NCI-H748 treated with DMSO at 0.1 percent for 48 hours (cell line): ENCODE results near the gene GLO1.
"Not testable (repeated sequence)": the region's sequence is repeated elsewhere in the genome, so short reads cannot be mapped to it uniquely, and the experiment has no call there.

Experiments used
- DNase-seq: peaks from one replicate; lab custom pipeline; 2025; lab: John Stamatoyannopoulos, UW

Gene GLO1

DNA sequence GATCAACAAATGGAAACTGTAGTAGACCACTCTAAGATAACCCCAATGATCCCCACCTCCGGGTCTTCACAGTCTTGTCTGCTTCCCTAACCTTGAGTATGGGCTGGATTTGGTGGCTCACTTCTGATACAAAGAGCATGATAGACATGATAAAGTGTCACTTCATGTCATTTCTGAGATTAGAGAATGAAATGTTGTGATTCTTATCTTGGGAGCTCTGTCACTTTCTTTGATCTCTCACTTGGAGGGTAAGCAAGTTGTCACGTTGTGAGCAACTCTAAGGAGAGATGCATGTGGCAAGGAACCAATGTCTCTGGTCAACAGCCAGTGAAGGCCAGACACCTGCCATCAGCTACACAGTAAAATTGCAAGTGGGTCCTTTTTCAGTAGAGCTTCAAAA is 3.0 kb upstream of the GLO1 start:
- no peak for DNase-seq

DNA sequence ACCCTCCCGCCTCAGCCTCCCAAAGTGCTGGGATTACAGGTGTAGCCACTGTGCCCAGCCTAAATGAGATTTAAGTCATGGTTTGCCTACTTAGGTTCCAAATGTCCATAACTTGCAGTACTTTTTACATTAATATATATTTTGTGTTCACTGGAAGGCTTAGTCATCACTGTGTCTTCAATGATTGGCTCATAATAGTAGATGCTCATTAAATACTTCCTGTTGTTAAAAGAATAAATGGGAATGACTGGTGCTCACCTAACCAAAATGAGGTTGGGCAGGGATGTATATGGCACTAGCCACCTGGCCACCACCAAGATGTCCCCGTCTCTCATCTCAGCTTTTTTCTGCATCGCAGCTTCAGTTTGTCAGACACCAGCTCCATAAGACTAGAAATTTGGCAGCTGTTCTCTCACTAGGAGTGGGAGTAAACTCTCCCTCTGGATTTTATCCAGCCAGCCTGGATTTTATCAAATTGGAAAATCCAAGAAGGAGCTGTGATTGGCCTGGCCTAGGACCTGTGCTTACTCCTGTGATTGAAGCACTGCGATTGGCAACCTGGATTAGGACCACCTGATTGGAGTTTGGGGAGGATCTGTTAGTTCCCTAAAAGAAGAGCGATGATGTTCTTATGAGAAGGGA is 1.1 kb upstream of the GLO1 start:
- DNase-seq = no peak

DNA sequence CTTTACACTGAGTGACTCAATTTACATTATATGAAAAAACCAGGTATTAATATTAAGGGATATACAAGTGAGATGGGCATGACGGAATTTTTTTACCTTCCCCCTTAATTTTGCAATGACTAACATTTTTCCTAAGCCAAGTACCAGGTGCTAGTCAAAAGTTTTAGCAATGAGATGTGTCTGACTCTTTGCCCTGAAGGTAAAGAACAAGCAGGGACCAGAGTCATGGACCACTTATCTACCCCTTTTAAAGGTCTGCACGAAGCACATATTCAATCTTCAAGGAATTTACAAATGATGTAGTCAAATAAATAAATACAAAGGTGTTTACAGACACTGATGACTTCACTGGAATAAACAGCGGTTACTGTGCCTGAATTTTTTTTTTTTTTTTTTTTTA is 1.4 kb downstream of the GLO1 start:
- DNase-seq = no peak

DNA sequence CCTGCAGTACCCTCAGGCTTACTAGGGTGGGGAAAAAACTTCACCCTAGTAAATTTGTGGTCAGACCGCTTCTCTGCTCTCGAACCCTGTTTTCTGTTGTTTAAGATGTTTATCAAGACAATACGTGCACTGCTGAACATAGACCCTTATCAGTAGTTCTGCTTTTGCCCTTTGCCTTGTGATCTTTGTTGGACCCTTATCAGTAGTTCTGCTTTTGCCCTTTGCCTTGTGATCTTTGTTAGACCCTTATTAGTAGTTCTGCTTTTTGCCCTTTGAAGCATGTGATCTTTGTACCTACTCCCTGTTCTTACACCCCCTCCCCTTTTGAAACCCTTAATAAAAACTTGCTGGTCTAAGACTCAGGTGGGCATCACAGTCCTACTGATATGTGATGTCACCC is 3.2 kb downstream of the GLO1 start:
- not testable (repeated sequence) for DNase-seq

DNA sequence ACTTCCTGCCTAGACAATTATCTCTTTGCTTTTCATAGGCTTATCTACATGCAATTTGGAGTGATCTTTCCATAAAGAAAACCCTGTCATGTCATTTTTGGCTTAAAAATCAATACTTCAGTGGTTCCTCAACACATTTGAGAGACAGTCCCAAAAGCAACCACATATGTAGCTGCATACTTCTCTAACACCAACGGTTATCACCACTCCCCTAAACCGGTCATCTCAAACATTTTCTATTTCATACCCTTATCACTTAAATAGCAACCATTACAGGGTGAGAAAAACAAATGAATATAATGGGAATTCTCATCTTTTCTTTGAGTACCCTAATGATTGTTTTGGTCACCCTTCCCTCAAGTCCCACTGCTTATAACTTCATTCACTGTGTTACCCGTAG is 5.1 kb downstream of the GLO1 start:
- no peak for DNase-seq

DNA sequence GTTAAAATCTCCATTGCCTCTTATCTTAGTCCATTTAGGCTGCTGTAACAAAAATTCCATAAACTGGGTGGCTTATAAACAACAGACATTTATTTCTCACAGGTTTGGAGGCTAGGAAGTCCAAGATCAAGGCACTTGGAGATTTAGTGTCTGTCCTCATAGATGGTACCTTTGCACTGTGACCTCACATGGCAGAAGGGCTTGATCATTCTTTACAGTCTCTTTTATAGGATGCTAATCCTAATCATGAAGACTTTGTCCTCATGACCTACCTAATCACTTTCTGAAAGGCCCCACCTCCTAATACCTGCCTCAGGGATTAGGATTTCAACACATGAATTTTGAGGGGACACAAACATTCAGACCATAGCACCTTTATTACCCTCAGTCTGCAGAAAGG is 6.6 kb downstream of the GLO1 start:
- DNase-seq = no peak

DNA sequence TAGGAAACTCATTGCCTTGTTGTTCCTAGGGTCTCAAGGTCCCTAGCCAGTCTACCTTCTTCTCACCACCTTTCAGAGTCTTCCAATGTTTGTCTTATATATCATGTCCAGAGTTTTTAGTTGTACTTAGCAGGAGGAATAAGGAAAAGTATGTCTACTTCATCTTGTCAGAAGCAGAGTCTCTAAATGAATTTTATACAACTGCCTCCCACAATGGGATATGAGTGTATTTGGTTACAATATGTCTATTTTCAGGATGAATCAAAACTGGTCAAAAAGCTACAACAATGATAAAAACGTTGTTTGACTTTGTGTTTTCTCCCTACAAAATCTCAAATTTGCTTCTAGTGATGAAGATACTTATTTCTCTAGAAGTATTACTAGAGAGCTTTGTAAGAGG is 7.0 kb downstream of the GLO1 start:
- DNase-seq = no peak

DNA sequence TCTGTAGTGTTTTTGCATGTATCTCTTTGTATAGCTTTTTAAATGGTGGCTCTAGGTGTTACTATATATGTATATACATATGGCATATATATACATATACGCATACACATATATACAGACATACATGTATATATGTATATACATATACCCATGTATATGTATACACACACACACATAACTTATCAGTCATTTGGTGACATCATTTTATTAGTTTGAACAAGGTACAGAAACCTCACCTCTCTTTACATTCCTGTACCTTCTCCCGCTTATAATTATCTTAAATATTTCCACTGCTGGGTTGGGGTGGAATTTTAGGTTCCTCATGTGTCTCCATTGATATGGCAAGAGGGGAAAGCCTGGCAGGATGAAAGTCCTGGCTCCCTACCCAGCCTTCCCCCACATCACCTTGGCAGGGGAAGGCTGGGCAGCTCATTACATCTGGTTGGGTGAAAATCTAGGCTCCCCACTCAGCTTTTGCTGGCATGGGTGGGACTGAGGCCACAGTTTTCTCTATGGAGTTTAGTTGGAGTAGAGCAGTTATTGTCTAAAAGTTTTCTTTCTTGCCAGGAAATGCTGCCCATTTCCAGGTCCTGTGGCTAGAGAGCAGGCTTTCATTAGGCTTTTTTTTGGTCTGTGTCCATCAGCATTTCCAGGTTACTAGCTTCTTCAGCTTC is 7.6 kb downstream of the GLO1 start:
- DNase-seq = no peak

DNA sequence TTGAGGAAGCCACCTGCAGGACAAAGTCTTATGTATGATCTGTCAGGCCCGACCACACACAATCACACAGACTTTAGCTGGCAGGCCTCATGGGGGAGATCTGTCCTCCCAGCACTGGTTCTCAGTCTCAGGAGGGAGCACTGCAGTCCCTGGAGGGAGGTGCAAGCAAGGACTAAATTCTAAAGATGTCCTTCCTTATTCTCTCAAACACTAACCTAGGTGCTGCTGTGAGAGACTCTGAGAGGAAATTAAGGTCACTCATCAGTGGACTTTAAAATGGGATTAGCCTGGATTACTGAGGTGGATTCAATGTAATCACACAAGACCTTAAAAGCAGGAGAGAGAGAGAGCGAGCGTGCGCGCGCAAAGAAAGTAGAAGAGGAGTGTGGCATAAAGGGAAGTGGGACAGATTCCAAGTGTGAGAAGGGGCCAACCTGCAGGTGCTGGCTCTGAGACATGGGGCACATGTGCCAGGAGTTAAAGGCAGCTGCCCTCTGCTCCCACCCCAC is 14.3 kb downstream of the GLO1 start:
- DNase-seq = no peak

DNA sequence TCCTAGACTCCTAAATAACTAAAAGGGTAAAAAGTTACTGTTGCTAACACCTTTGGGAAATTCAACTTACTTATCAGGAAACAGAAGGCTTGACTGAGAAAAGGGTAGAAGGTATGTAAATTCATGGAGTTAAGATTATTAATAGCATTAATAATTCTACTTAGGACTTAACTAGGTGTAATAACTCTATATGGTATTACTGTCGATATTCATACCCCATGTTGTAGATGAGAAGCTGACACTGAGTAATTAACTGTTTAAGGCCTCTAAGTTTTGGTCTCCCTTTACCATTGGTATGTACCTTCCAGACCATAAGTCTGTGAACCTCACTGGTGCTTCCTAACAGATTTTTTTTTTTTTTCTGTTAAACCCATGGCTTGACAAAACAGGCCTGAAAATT is 15.4 kb downstream of the GLO1 start:
- no peak for DNase-seq

DNA sequence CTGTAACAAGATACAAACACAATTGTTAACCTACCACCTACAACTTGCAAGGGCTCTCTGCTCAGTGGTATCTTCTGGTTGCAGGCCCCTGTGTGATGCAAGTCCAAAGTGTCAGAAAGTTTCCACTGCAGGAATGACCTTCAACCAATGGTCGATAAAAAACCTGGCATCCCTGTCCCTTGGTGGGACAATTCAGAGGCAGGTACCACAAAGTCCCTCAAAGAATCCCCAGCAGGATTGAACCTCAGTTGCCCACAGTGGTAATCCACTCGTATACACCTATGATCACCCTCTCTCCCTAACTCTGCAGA is 15.9 kb downstream of the GLO1 start:
- no peak for DNase-seq

DNA sequence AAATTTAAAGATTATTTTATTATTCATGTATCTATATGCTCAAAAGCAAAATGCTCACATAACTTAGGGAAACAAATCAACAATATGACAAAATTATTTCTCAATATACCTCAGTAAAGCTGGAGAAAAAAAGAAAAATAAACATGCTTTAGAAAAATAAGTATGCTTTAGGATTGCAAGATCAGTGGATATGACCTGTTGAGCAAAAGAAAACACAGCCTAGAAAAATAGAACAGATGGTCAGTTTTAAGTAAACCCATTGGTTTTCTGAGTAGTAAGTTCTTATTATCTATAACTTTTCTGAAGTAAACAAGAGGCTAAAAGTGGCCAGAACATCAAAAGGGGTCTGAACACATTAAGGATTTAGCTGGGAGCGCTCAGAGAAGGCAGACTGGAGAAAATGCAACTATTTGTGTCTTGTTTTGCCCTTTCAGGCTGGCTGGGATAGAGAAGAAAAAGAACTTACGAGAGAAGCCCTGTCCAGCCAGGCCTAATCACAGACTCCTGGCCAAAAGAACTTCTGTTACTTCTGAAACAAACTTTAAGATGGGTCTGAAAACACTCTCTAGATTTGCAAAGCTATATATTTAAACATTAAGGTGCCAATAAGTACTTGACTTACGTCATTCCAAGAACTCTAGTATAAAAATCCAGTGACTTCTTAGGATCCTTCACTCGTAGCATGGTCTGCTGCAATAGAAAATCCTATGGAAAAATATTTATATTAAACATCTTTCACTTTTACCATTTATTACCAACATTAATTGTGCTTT is 16.5 kb downstream of the GLO1 start:
- DNase-seq = no peak

DNA sequence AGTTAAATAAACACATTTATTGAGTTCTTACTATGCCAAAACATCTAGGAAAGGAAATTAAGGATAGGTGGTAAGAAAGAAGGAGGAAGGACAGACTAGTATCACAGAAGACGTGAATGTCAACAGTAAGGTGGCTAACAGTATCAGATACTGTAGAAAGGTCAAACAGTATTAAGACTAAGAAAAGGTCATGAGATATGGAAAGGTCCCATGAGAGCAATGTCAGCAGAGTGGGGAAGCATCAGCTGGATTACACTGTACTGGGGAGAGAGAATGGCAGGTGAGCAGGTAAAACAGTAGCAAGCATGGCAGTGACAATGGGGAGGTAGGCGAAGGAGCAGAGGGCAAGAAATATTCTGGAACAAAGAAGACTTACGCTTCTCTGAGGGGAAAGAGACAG is 18.0 kb downstream of the GLO1 start:
- DNase-seq = no peak

DNA sequence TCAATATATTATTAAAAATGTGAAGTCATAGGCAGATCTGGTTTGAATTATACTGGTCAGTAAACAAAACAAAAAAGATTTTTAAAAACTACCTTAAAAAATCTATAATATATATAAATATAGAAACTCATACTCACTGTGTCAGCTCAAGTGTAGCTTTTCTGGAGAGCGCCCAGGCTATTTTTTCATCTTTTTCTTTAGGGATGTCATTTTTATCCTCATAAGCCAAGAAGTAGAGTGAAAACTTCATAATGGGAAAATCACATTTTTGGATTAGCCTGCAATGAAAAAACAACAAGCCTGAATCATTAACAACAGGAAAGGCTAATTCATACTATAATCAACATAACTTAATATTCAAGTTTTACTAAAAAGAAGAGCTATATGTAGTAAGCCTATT is 18.7 kb downstream of the GLO1 start:
- no peak for DNase-seq

DNA sequence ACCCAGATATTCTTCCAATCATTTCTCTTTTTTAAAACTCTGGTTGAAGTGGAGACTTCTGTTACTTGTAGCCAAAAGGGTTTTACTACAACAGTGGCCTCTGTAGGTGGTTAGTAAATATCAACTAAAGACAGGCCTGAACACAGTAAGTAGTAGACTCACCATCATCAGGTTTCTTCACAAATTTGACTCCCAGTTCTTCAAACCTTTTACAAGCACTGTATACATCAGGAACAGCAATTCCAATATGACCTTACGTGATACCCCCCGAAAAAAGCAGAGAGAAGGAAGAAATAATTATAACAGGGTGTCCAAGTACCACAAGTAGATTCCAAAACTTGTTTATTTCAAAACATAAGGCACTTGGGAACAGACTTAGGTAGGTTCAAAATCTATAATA is 21.1 kb downstream of the GLO1 start:
- DNase-seq = no peak

DNA sequence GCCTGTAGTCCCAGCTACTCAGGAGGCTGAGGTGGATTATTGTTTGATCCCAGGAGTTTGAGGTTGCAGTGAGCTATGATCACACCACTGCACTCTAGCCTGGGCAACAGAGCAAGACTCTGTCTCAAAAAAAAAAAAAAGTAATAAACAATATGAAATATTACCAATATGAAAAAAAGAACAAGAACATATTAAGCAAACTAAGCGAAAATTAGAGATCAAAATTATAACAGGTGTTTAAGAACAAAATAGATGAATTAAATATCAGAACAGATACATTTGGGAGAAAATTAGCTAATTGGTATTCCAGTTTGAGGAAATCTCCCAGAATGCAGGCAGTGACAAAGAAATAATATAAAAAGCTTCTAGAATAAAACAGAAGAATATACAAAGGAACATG is 23.3 kb downstream of the GLO1 start:
- DNase-seq = no peak

DNA sequence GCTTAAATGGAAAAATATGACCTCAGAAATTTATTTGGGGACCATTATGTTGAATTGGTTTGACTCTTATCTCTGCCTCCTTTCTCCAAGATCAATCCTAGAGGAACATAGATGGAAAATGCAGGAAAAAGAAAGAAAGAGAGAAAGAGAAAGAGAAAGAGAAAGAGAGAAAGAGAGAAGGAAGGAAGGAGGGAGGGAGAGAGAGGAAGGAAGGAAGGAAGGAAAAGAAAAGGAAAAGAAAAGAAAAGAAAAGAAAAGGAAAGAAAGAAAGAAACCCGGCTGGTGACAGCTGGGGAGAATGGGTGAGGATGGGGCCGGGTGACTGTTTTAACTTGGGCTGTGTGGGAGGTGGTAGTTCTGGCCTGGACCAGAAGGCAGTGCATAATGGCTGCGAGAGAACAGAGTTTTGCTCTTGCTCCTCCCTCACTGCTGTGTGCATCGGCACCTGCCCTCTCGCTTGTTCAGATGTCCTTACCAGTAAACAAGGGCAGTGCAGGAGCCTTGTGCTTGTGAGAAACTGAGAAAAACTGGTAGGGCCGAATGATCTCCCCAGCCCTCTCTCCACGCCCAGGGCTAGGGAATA is 24.7 kb downstream of the GLO1 start:
- no peak for DNase-seq

DNA sequence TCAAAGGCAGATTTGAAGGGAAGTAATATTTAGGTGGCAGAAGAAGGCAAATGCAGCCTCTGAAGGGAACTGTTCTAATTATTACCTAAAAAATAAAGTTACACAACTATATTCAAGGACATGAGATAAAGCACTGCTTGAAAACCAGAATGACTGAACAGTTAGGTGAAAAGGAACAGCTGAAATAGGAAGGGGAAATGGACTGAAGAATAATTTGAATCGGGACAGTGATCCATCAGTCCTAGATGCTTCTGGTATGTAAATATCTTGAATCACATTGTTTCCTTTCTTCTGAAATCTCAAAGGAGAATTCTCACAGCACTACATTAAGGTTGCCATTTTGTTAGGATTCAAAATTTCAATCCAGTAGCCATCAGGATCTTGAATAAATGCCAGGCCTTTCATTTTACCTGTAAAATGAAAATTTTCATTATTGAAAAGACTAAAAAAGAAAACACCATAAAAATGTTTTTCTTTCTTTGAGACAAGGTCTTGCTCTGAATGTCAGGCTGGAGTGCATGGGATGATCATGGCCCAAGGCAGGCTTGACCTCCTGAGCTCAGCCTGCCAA is 25.9 kb downstream of the GLO1 start:
- DNase-seq = no peak

DNA sequence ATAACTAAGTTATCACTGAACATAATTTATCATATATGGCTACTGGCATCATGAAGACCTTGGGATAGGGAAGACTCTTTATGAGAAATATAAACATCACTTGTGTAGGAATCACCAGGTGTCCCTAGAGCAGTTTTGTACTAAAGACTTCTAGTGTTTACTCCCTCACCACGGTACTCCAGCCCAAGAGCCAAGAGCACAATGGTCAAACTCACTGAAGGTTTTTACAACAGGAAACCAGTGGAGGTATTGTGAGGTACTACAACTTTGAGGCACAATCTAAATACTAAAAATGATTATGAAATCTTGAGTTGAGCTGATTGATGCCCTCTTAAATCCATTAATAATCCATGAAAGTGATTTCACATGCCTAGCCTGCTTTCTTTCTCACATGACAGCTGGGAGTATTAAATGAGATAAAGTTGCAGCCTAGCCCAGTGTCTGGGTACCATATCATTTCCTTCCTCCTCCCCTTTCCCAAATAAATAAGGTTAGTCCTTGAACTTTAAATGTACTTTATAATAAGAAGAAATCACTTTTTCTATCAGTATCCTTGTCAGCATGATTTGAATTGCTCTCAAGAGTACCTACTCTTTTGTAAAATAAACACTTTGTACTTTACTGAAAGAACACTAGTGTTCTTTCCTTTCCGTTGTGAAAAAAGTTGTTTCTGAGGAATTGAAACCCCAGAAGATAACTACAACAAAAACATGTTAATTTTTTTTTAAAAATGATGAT is 26.5 kb downstream of the GLO1 start:
- no peak for DNase-seq

DNA sequence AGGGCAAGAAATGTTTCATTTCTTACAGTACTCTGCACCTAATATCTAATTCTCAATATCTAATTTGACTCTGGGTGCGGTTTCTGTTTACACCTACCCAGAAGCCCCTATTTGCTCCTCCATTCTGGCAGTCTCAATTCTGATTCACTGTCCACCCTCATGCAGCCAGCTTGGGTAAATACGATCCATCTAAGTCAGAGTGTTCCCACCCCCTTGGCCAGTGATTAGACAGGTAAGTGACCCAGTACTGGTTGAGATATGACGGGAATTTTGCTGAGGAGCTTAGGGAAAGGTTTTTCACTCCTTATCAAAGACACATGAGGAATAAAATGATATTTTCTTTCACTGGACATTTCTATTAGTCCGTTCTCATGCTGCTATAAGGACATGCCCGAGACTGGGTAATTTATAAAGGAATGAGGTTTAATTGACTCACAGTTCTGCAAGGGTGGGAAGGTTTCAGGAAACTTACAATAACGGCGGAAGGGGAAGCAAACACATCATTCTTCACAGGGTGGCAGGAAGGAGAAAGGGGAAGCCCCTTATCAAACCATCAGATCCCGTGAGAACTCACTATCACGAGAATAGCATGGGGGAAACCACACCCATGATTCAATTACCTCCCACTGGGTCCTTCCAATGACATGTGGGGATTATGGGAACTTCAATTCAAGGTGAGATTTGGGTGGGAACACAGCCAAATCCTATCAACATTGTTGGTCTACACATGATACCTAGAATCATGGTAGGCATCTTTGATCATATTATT is 29.4 kb downstream of the GLO1 start:
- DNase-seq = peak; percentile 15

DNA sequence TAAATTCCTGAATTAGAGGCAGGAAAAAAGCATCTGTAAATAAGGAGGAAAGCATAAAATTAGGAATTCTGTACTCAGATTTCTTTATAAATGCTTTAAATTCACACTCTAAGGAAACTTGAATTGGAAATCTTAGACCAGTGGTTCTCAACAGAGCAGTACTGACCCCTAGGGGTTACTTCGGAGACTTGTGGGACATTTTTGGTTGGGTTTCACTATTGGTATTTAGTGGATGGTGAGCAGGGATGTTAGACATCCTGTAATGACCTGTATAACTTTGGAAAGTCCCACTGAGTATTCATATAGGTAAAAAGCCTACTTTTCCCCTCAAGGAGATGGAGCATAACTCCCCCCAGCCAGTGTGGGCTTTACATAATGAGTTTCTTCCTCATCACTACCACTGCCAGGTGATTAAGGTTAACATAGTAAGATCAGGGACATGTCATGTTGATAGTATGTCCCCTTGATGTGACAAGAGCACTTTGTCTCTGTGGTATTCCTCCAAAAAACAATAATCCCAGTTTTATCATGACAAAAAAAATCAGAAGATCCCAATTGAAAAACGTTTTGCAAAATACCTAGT is 31.0 kb downstream of the GLO1 start:
- DNase-seq = peak; percentile 54
